ENCODE data around the gene GLIPR1. TPM values are rescaled to one million over a fixed set of nuclear protein-coding genes. Genes with fewer than 3 reads are reported as not detected.
A peak's percentile ranks its signal among the peaks of the same experiment; 100 is the strongest.
"Not testable (repeated sequence)": the region's sequence is repeated elsewhere in the genome, so short reads cannot be mapped to it uniquely, and the experiment has no call there.

The GLIPR1 gene
- total RNA-seq, 1 experiment from 2014 or later: 0.64 TPM

- in situ Hi-C loops (cut with HindIII; ENCODE audit: low sequenced_read_pairs): no loop called here
- DNase-seq (ENCODE audit: low spot score): no peak
Measured at GRCh38 chr12:75507086-75507485, 26.5 kb downstream of the GLIPR1 start.

GRCh38 chr12:75508159-75508558, 27.6 kb downstream of the GLIPR1 start:
- in situ Hi-C loops (cut with HindIII; ENCODE audit: low sequenced_read_pairs): no loop called here
- no peak for DNase-seq (ENCODE audit: low spot score)

- in situ Hi-C loops (cut with HindIII; ENCODE audit: low sequenced_read_pairs): no loop called here
- no peak for DNase-seq (ENCODE audit: low spot score)
Measured at GRCh38 chr12:75509621-75510020, 29.1 kb downstream of the GLIPR1 start.

- DNase-seq (ENCODE audit: low spot score): peak; percentile 100
Measured at GRCh38 chr12:75511116-75512048, 30.8 kb downstream of the GLIPR1 start, which contains the start of gene KRR1. Gene KRR1 (minus strand): TSS chr12:75511609. CDS start chr12:75511597, 12 bp downstream.

GRCh38 chr12:75521224-75521623, 40.7 kb downstream of the GLIPR1 start:
- DNase-seq (ENCODE audit: low spot score); in situ Hi-C loops (cut with HindIII; ENCODE audit: low sequenced_read_pairs): not testable (repeated sequence)

More at GRCh38 chr12:75511116-75512048, 30.8 kb downstream of the GLIPR1 start, which contains the start of gene KRR1:
- in situ Hi-C loops (cut with HindIII; ENCODE audit: low sequenced_read_pairs): no loop called here

GRCh38 chr12:75522124-75522523, 41.6 kb downstream of the GLIPR1 start:
- DNase-seq (ENCODE audit: low spot score); in situ Hi-C loops (cut with HindIII; ENCODE audit: low sequenced_read_pairs): not testable (repeated sequence)

GRCh38 chr12:75525263-75525662, 44.7 kb downstream of the GLIPR1 start:
- in situ Hi-C loops (cut with HindIII; ENCODE audit: low sequenced_read_pairs): no loop called here

GRCh38 chr12:75526655-75527511, 46.3 kb downstream of the GLIPR1 start:
- DNase-seq (ENCODE audit: low spot score): peak; percentile 64
- in situ Hi-C loops (cut with HindIII; ENCODE audit: low sequenced_read_pairs): no loop called here

More at GRCh38 chr12:75525263-75525662, 44.7 kb downstream of the GLIPR1 start:
- no peak for DNase-seq (ENCODE audit: low spot score)

GRCh38 chr12:75528272-75528671, 47.7 kb downstream of the GLIPR1 start:
- in situ Hi-C loops (cut with HindIII; ENCODE audit: low sequenced_read_pairs): no loop called here
- DNase-seq (ENCODE audit: low spot score): no peak

- DNase-seq (ENCODE audit: low spot score): no peak
- in situ Hi-C loops (cut with HindIII; ENCODE audit: low sequenced_read_pairs): no loop called here
Measured at GRCh38 chr12:75528692-75529091, 48.1 kb downstream of the GLIPR1 start.

- no peak for DNase-seq (ENCODE audit: low spot score)
- in situ Hi-C loops (cut with HindIII; ENCODE audit: low sequenced_read_pairs): no loop called here
Measured at GRCh38 chr12:75529316-75529715, 48.8 kb downstream of the GLIPR1 start.

- no peak for DNase-seq (ENCODE audit: low spot score)
- in situ Hi-C loops (cut with HindIII; ENCODE audit: low sequenced_read_pairs): no loop called here
Measured at GRCh38 chr12:75529826-75530225, 49.3 kb downstream of the GLIPR1 start.

GRCh38 chr12:75533239-75533638, 52.7 kb downstream of the GLIPR1 start:
- in situ Hi-C loops (cut with HindIII; ENCODE audit: low sequenced_read_pairs): no loop called here
- no peak for DNase-seq (ENCODE audit: low spot score)

- DNase-seq (ENCODE audit: low spot score): no peak
- in situ Hi-C loops (cut with HindIII; ENCODE audit: low sequenced_read_pairs): no loop called here
Measured at GRCh38 chr12:75539889-75540288, 59.3 kb downstream of the GLIPR1 start.

- in situ Hi-C loops (cut with HindIII; ENCODE audit: low sequenced_read_pairs): no loop called here
- no peak for DNase-seq (ENCODE audit: low spot score)
Measured at GRCh38 chr12:75542942-75543341, 62.4 kb downstream of the GLIPR1 start.

GRCh38 chr12:75543529-75543928, 63.0 kb downstream of the GLIPR1 start:
- in situ Hi-C loops (cut with HindIII; ENCODE audit: low sequenced_read_pairs): no loop called here
- no peak for DNase-seq (ENCODE audit: low spot score)

- no peak for DNase-seq (ENCODE audit: low spot score)
- in situ Hi-C loops (cut with HindIII; ENCODE audit: low sequenced_read_pairs): no loop called here
Measured at GRCh38 chr12:75545636-75546035, 65.1 kb downstream of the GLIPR1 start.

GRCh38 chr12:75548879-75549278, 68.3 kb downstream of the GLIPR1 start:
- DNase-seq (ENCODE audit: low spot score): no peak
- in situ Hi-C loops (cut with HindIII; ENCODE audit: low sequenced_read_pairs): no loop called here

GRCh38 chr12:75549989-75550388, 69.4 kb downstream of the GLIPR1 start:
- DNase-seq (ENCODE audit: low spot score): no peak
- in situ Hi-C loops (cut with HindIII; ENCODE audit: low sequenced_read_pairs): no loop called here

Measured in G401 (cell line).